Stimulated activated naive CD4-positive, alpha-beta T cell (primary cell): ENCODE data around the gene PTPN1.

Experiments
- DNase-seq, 6 experiments: peaks; one replicate each; lab custom pipeline; 2025; lab: John Stamatoyannopoulos, UW

PTPN1 gene

GRCh38 chr20:50513169-50514034 is 3.2 kb downstream of the PTPN1 start:
- no peak for DNase-seq

DNA sequence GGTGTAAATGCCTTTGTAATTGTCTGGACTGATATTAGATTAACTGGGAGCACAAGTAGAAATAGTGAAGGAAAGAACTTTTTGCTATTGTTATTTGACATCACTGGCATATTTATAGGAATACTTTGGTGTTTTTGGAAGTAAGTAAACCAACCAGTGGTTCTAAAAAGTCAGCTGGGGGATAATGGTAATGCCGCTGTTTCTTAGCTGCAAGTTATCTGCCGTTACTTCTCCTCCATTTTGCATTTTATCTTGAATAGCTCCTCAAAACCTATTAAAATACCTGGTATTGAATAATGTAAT is 3.8 kb downstream of the PTPN1 start:
- no peak for DNase-seq

- no peak for DNase-seq
Observed at GRCh38 chr20:50514750-50515149, 4.6 kb downstream of the PTPN1 start.

GRCh38 chr20:50515471-50516106 is 5.4 kb downstream of the PTPN1 start:
- no peak for DNase-seq

GRCh38 chr20:50516180-50516934 is 6.2 kb downstream of the PTPN1 start:
- DNase-seq: no peak

DNA sequence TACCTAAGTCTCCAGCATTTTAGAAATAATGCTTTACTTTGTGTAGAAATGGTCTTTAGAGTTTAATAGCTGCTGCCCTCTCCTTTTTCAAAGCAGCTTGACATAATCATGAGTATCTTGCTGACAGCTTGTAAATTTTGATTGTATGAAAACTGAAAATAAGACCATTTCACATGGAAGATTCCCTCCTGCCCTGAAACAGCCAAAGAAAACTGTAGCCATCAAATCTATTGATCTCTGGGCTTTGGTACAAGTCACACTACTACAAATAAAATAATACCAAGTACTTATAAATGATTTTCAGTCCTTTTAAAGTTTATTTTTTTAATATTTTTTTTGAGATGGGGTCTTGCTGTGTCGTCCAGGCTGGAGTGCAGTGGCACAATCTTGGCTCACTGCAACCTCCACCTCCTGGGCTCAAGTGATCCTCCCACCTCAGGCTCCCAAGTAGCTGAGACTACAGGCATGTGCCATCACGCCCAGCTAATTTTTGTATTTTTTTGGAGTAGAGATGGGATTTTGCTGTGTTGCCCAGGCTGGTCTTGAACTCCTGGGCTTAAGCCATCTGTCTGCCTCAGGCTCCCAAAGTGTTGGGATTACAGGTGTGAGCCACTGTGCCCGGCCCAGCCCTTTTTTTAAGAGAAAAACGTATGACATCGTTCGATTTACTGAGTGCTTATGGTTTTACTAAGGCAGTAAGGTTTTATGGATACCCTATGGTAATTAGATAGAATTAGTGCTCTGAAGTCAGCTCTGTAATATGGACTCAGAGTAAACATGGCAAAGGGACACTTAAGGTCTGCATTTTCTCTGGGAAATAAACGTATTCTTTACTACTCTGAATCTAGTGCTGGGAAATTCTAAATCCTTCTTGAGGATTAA is 7.0 kb downstream of the PTPN1 start:
- DNase-seq: no peak

DNA sequence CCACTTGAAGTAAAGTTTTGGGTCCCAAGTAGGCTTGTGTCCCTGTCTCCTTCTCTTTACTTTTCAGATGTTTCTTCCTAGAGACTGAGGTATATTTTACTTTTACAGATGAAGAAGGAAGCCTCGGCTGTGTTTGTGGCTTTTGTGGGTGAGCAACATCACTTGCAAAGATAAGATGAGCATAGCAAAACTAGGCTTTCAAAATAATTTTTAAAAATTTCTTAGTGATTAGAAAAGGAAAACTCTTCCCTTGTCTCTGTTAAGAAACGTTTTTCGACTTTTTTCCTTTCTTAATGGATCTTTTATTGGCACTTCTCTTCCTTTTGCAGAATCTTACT is 7.6 kb downstream of the PTPN1 start:
- DNase-seq: peak in 4 of 6 experiments; percentile 3 to 19 (median 15)

- DNase-seq: no peak
Observed at GRCh38 chr20:50518270-50518721, 8.1 kb downstream of the PTPN1 start.

- DNase-seq: peak in 4 of 6 experiments; percentile 12 to 59 (median 50)
Observed at GRCh38 chr20:50519036-50519762, 9.0 kb downstream of the PTPN1 start.

DNA sequence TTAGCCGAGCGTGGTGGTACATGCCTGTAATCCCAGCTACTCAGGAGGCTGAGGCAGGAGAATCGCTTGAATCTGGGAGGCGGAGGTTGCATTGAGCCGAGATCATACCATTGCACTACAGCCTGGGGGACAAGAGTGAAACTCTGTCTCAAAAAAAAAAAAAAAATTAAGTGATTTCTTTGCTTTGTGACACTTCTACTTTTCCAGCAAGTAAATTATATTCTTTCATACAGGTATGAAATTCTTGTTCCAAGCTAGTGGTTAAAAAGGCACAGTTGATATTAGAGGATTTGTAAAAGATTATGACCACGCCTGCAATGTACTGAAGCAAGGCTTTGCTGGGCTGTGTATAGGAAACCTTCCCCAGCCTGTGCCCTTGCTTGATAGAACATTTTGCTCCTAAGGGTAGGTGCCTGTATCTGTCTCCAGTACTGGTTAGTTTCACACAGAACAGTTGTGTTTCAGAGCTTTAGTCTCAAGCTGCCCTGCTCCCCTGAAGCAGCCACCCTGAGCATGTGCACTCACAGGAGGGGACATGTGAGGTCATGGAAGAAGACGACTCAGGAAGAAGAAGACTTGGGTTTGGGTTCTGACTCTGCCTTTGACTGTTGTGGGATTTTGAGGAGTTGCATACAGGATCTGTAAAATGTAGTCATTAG is 10.2 kb downstream of the PTPN1 start:
- DNase-seq: peak in 2 of 6 experiments; percentile 4 to 5

DNA sequence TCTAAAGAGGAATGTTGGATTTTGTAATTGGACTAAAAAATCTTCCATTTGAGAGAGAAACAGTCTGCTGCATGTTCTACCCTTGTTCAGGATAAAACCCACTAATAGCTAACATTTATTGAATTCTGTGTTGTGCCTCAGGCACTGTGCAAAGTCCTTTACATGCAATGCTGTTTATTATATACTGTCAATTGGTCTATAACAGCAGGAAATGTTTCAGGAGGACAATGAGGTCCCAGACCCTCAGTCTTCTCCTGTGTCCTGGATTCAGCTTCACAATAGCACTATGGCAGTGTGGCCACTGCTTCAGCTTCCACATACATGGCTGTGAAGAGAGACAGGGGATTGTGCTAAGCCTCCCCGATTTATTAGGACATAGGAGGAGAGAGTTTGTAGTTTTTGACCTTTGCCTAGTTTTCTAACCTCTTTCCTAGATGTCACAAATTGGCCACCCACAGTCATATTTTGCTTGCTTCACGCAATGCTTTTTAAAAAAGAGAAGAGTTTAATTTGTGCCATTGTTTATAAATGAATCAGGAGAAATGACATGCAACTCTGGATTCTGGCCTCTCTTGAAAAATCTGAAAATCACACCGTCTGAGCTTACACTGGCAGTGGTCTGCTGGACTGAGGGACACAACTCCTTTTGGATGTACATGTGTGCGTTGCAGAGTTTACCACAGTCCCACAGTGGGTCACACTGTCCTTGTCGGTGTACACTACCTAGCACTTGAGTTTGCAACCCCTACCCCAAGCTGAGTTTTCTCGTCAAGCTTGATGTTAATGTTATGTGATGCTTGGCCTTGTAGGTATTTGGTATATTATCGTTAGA is 11.3 kb downstream of the PTPN1 start:
- no peak for DNase-seq

- no peak for DNase-seq
Observed at GRCh38 chr20:50522053-50522674, 12.0 kb downstream of the PTPN1 start.

DNA sequence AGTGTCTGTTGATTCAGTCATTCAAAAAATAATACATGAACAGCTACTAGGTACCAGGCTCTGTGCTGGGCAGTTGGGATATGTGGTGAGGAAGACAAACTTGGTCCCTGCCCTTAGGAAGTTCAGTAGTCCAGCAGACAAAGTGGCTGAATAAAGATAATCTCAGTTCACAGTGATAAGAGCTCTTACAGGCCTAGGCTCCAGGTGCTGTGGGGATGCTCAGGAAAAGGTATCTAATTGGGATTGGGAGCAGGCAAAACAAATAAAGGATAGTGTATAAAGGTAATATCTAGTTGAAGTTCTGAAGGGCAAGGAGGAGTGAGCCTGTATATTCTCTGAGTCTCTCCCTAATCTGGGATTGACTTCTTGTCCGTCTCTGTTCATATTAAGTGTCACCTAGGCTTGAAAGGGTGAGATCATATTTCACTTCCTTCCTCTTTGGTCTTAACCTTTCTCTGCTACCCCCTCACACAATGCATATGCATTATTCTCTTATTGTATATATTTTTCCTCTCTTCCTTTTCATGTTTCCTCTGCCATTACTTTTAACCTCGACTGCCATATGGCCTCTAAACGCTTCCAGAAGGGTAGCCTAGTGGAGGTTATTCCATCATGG is 13.5 kb downstream of the PTPN1 start:
- DNase-seq: no peak

GRCh38 chr20:50525681-50526080 is 15.5 kb downstream of the PTPN1 start:
- no peak for DNase-seq

DNA sequence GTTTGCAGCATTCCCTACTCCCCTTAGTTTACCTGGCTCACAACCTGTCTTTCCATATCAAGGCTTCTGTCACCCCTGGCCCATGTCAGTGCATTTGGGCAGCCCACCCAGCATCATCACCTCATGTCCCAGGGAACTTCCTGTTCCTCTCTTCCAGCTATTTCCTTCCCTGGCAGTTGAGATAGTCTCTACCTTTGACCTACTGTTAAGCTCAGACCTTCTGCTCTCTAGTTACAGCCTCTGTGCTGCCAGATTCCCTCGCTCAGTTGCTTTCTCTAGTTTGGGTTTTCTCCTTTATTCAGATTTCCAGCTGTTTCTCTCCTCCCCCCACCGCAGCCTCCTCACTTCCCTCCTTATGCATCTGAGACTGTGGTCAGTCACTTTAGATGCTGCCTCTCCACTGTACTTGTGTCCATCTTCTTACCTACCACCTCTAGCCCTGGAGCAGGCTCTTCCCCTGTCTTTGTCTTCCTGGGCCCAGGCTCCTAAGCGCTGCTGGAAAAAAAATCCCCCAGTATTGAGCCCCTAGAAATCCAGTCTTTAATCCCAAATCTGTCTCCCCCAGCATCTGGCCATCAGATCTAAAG is 16.3 kb downstream of the PTPN1 start:
- no peak for DNase-seq

GRCh38 chr20:50527068-50527605 is 17.0 kb downstream of the PTPN1 start:
- no peak for DNase-seq

- no peak for DNase-seq
Observed at GRCh38 chr20:50528129-50528528, 17.9 kb downstream of the PTPN1 start.

- no peak for DNase-seq
Observed at GRCh38 chr20:50528804-50529351, 18.7 kb downstream of the PTPN1 start.
